Activated CD8-positive, alpha-beta memory T cell treated with anti-CD3 and anti-CD28 coated beads for 1 hour (primary cell): ENCODE results near the gene HMGCS1.
"Not testable (repeated sequence)": the region's sequence is repeated elsewhere in the genome, so short reads cannot be mapped to it uniquely, and the experiment has no call there.

Experiments used
- DNase-seq, 2 donors: peaks; one replicate each; pipeline ENCODE4 v3.0.0-alpha.2; 2020; ENCODE audit warnings: low read depth in 1 of 2; ENCODE audit errors: extremely low read depth in 1 of 2

The HMGCS1 gene

DNA sequence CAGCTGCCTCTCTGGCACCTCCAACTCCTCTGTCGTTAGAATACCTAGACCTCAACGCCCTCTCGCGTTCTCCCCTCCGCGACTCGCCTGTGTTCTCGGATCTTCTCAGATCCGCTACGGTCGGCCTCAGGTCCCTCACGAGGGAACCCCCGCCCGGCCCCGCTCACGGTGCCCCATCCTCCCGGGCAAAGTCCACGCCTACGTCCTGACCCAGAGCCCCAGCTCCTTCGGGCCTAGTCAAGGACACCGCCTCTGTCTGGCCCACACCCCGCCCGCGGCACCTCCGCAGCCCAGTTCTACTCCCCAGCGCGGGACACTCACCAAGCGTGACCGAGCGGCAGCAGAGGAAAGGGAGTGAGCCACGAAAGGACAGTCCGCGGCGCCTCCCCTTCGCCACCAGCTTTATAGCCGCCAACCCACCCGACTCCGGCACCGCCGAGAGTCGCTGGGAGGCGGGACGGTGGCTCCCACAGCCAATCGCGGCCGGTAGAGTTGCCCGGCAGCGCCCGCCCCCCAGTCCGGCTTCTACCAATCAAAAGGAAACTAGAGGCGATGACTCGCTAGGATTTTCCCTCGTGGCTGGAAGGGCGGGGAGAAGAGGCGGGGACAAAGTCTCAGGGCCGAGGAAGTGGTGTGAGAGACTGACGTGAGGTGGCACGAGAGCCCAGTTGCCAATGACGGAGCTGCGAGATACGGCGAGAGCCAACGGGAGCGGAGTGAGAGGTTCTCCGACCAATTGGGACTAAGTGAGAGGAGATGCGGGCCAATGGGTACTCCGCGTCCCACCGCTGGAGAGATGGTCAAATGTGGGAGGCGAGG, at the start of gene HMGCS1:
TSS of gene HMGCS1 (minus strand) at position 378 of the 819 bp plus-strand sequence. CDS start 14,447 bp downstream, outside the sequence.
- peak; percentile 93 to 96 for DNase-seq

DNA sequence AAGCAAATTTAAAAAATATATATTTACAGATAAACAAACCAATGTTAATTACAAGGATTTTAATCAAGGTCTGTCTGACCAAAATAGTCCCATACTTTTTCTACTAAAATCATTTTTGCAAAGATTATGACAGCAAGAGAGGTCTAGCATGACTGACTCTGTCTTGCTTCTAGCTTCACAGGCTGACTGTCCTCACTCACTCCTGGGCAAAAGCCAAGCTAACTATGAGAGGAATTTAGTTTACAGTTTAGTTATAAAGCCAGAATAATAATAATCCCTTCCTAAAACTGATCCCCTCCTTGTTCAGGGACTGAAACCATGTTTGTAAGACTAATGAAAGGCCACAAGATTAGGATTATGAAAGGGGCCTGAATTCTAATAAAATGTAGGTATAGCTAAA, 45.5 kb upstream of the HMGCS1 start:
- DNase-seq, result no peak

DNA sequence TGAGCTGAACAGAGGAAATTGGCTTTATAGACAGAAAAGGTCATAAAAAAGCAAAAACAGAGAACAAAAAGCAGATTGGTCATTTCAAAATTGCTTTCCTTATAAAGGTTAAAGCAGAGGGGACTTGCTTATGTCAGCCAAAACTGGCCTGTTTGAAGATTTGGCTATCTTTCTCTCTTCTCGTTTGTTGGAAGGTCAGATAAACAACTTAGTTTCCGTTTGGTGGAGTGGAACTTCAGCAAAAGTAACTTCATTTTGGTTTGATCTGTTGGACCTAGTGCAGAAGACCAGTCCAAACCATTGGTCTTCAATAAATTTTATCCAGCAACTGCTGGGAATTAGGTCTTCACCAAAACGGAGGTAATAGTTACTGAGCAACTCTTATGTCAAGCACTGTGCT, 45.1 kb upstream of the HMGCS1 start:
- no peak for DNase-seq

GRCh38 chr5:43357878-43358281, 44.7 kb upstream of the HMGCS1 start:
- no peak for DNase-seq

DNA sequence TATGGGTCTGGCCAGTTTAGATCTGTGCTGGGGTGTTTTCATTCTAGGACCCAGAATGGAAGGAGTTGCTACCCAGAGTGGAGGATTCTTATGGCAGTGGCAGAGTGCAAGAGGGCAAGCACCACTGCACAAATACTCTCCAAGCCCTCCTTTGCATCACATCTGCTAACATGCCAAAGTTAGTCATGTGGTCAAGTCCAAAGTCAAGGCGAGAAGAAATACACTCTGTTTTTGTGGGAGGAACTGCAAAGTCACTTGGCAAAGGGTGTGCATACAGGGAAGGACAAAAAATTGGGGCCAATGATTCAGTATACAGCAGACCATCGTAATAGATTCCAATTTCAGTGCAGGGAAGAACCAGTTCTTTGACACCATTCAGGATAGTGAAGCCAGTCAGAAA, 43.9 kb upstream of the HMGCS1 start:
- DNase-seq, result no peak

DNA sequence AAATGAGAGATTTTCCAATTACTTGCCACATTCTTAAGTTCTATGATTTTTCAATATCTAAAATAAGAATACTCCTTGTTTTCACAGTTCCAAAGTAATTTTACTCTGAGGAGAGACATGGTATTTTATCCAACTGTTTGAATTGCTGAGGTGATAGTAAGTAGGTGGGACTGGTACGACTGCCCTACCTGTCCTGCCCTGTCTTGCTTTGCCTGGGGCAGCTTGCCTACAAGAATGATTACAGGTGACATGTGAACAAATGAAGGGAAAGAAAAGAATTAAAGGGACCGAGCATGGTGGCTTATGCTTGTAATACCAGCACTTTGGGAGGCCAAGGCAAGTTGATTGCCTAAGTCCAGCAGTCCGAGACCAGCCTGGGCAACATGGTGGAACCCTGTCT, 41.6 kb upstream of the HMGCS1 start:
- no peak for DNase-seq

- no peak for DNase-seq
Measured at GRCh38 chr5:43353668-43354067, 40.5 kb upstream of the HMGCS1 start.

- DNase-seq, result no peak
Measured at GRCh38 chr5:43352915-43353314, 39.7 kb upstream of the HMGCS1 start.

GRCh38 chr5:43352131-43352530, 38.9 kb upstream of the HMGCS1 start:
- no peak for DNase-seq

DNA sequence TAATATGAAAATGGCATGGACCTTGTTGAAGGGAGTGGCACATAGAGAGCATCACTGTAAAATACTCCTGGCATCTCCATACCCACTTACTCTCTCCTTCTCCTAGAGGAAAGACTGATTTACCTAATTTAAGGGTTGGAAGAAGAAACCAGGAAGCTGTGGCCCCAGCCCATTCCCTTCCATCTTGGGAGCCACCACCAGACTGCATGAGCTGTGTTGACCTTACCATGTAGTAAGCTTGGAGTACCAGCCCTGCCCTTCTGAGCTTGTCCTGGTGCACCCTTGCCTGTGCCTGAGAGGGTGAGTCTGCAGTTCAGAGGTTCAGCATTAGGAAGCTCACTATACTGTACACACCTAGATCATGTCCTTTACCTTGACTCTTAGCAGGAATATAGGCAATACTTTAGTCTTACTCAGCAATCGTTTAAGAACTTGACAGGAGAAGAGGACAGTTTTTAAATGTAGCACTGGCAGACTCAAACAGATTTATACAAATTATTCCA, 35.7 kb upstream of the HMGCS1 start:
- no peak for DNase-seq

- no peak for DNase-seq
Measured at GRCh38 chr5:43348207-43348606, 35.0 kb upstream of the HMGCS1 start.

DNA sequence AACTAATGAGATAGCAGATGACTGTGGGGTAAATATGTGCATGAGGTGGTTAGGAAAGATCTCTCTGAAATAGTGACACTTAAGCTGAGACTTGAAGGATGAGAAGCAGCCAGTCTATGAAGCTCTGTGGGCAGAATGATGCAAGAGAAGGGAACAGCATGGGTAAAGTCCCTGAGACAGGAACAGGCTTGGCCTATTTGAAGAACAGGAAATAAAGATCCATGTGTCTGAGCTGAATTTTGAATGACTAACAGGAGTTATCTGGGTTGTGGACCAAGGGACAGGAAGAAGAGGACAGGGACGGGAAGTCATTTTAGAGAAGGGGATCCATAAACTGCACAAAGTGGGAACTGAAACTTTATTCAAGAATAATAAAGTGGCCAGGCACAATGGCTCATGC, 25.6 kb upstream of the HMGCS1 start:
- DNase-seq, result no peak

DNA sequence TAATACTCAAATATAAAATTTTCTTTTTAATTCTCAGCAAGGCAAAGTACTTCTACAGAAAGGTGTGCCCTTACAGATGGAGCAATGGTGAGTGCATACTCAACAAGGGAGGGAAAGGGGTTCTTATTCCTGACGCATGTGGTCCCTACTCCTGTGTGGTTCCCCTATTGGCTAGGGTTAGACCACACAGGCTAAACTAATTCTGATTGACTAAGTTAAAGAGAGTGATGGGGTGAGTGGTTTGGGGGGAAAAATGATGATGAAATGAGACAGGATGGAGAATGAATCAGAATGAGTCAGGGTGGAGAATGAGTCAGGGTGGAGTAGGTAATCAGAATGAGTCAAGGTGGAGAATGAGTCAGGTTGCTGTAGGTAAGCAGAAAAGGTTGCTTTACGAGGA, 22.9 kb upstream of the HMGCS1 start:
- DNase-seq, result no peak

- DNase-seq, result no peak
Measured at GRCh38 chr5:43335681-43336080, 22.5 kb upstream of the HMGCS1 start.

DNA sequence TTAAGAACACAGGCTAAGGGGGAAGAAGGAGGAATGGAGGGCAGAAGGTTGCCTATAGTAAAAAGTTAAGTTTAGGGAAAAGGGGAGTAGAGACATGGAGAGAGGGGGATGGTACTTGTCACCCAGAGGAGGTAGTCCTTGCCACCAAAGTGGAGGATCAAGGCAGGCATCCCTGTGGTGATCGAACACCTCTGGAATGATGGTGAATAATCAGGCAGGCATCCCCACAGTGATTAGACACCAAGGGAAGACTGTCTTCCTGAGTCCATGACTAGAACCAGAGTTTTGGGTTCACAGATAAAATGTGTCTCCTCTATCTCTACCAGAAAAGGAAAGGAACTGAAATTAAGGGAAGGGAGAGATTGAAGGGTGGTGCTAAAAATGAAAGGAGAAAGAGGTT, 19.2 kb upstream of the HMGCS1 start:
- DNase-seq, result no peak

GRCh38 chr5:43325624-43326023, 12.4 kb upstream of the HMGCS1 start:
- not testable (repeated sequence) for DNase-seq

- not testable (repeated sequence) for DNase-seq
Measured at GRCh38 chr5:43323488-43323887, 10.3 kb upstream of the HMGCS1 start.

- DNase-seq, result no peak
Measured at GRCh38 chr5:43320846-43321245, 7.6 kb upstream of the HMGCS1 start.

GRCh38 chr5:43316421-43316820, 3.2 kb upstream of the HMGCS1 start:
- no peak for DNase-seq

- DNase-seq, result no peak
Measured at GRCh38 chr5:43315682-43316081, 2.5 kb upstream of the HMGCS1 start.

GRCh38 chr5:43315263-43315662, 2.1 kb upstream of the HMGCS1 start:
- DNase-seq, result no peak

DNA sequence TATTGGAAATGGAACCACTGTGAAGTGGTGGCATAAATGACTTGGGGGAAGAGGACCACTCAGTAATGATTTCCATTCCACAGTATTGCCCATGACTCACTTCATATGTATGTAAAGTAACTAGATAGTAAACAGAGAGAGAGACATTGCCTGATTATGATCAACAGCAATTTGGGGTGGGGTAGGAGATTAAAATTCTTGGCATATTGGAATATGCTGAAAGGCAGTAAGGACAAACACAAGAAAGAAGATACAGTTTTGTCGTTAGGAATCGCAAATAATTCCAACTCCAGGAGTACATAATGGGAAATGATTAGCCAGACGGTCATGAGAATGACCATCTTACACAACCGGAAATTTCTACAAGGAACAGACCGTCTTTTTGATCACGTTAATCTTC, 1.5 kb upstream of the HMGCS1 start:
- no peak for DNase-seq
